Measurements from ENCODE around the gene SLC18B1. TPM values are rescaled to one million over a fixed set of nuclear protein-coding genes. Genes with fewer than 3 reads are reported as not detected.

Gene SLC18B1
- total and polyA plus RNA-seq, 2 of the 13 experiments (the other 11 are each of a cell fraction or from before 2014, with no cell fraction given), result 11.4 to 13.8 TPM

DNA sequence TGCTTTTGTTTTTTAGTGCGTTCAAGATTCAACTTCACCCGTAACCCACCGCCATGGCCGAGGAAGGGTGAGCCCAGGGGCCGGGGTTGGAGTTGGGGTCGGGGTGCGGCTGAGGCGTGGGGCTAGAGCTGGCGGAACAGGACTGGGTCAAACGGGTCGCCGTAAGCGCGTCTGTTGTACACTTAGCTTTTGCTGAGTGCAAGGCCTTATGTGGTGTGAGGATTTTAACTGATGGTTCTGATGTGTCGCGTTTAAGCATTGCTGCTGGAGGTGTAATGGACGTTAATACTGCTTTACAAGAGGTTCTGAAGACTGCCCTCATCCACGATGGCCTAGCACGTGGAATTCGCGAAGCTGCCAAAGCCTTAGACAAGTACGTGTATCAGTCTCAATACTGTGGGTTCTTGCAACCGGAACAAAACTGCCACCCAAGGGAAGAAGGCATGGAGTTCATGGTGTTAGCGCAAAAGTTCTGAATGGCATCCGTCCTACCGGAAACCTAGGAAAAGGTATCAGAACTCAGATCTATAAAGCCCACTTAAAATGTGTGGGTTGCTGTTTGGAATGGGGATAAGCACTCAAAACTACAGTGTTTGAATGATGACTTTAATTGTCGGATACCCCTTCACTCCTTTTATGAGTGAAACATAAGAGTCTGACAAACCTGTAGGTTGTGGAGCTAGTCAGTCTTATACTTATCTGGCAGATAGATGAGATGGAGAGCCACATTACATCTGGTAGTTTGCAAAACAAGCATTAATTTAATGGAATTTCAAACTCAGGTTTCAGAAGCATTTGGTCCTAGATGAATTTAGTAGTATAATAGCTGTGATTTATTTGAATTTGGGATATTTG, 16.5 kb upstream of the SLC18B1 start (continued):
- TF ChIP-seq ZNF280B (CRISPR knock-in tag; IDR thresholded peaks at IDR 0.05; ENCODE audit: borderline replicate concordance), result 0 out of 2 replicates have a peak, but pooled peaks have one; percentile 7
- TF ChIP-seq ZNF784 (CRISPR knock-in tag; IDR thresholded peaks at IDR 0.05; ENCODE audit: borderline replicate concordance), result no peak
- TF ChIP-seq BCL6 (CRISPR knock-in tag; IDR thresholded peaks at IDR 0.05), result no peak
- TF ChIP-seq HMG20A (CRISPR knock-in tag; IDR thresholded peaks at IDR 0.05; ENCODE audit: borderline replicate concordance), result no peak
- peak; percentile 83; the same call in 1 of the 2 replicates for TF ChIP-seq ZUFSP (CRISPR knock-in tag; IDR thresholded peaks at IDR 0.05; ENCODE audit: borderline replicate concordance)
- no peak for TF ChIP-seq EP300 (IDR thresholded peaks at IDR 0.05; ENCODE audit: low read depth in 2 of 2, low read length in 2 of 2)
- no peak for TF ChIP-seq EP300 (CRISPR knock-in tag; IDR thresholded peaks at IDR 0.05; ENCODE audit: borderline replicate concordance)
- TF ChIP-seq KLF11 (CRISPR knock-in tag; IDR thresholded peaks at IDR 0.05), result no peak
- TF ChIP-seq AHR (CRISPR knock-in tag; IDR thresholded peaks at IDR 0.05), result no peak
- 0 out of 2 replicates have a peak, but pooled peaks have one; percentile 5 for TF ChIP-seq EEA1 (CRISPR knock-in tag; IDR thresholded peaks at IDR 0.05; ENCODE audit: borderline replicate concordance)
- no peak for TF ChIP-seq ZNF460 (CRISPR knock-in tag; IDR thresholded peaks at IDR 0.05; ENCODE audit: borderline replicate concordance)
- no peak for TF ChIP-seq SMYD3 (CRISPR knock-in tag; IDR thresholded peaks at IDR 0.05)
- TF ChIP-seq ARHGAP35 (CRISPR knock-in tag; IDR thresholded peaks at IDR 0.05; ENCODE audit: borderline replicate concordance), result 0 out of 2 replicates have a peak, but pooled peaks have one; percentile 6
- TF ChIP-seq ZNF609 (CRISPR knock-in tag; IDR thresholded peaks at IDR 0.05; ENCODE audit: borderline replicate concordance), result no peak
- TF ChIP-seq MAX (IDR thresholded peaks at IDR 0.05), result peak; percentile 14; the same call in 1 of the 2 replicates
- no peak for TF ChIP-seq SOX13 (IDR thresholded peaks at IDR 0.05)
- no peak for TF ChIP-seq SOX13 (CRISPR knock-in tag; conservative IDR thresholded peaks at IDR 0.05 in 1 of 2, IDR thresholded peaks at IDR 0.05 in 1 of 2)
- TF ChIP-seq ZNF260 (CRISPR knock-in tag; IDR thresholded peaks at IDR 0.05; ENCODE audit: borderline replicate concordance, low read depth), result no peak
- 0 out of 2 replicates have a peak, but pooled peaks have one; percentile 26 for TF ChIP-seq MZF1 (CRISPR knock-in tag; IDR thresholded peaks at IDR 0.05; ENCODE audit: borderline replicate concordance)

Measured in HepG2 (cell line).